ENCODE measurements around the gene HAGHL.

DNA sequence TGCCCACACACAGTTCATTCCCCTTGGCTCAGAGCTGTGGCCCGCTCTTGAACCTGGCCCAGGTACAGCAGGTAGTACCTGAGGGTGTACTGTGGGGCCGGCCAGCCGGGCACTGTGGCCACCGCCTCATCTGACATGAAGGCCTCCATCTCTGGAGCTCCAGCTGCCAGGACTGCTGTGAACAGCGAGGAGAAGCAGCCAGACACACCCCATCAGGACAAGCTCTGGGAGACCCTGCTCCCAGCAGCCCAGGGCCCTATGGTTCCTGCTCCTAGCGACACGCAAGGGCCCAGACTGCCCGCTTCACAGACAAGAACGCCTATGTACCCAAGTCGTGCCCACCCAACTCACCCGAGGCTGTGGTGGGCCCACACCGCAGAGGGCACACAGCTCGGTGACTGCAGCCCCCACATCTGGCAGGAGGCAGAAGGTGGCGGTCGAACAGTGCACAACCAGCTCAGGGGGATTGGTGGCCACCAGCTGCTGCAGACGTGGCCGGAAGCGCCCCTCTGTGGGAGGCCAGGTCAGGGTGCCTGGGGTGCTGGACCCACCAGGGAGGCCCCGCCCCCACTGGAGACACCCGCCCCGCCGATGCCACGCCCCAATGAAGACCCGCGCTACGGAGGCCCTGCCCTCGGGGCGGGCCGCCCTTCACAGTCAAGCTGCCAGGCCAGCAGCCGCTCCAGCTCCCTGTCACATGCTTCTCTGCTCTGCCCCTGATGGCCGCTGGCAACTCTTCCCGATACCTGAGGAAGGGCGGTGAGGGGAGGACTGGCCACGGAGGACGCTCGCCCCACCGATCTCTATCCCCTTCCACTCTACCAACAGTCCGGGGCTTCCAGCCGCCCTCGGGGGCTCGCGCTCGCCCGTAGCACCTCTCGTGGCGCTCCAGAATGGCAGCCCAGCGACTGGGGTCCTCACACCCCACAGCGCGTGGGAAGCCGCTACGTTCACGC lies 47.8 kb upstream of the HAGHL start:
- TF ChIP-seq, protein P1, sequence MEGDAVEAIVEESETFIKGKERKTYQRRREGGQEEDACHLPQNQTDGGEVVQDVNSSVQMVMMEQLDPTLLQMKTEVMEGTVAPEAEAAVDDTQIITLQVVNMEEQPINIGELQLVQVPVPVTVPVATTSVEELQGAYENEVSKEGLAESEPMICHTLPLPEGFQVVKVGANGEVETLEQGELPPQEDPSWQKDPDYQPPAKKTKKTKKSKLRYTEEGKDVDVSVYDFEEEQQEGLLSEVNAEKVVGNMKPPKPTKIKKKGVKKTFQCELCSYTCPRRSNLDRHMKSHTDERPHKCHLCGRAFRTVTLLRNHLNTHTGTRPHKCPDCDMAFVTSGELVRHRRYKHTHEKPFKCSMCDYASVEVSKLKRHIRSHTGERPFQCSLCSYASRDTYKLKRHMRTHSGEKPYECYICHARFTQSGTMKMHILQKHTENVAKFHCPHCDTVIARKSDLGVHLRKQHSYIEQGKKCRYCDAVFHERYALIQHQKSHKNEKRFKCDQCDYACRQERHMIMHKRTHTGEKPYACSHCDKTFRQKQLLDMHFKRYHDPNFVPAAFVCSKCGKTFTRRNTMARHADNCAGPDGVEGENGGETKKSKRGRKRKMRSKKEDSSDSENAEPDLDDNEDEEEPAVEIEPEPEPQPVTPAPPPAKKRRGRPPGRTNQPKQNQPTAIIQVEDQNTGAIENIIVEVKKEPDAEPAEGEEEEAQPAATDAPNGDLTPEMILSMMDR (IDR thresholded peaks at IDR 0.05; ENCODE audit: control extremely low read depth in 1 of 3, insufficient read depth in 1 of 3, low read depth in 1 of 3, low read length in 3 of 3): no peak
- no peak for TF ChIP-seq NRF1 (IDR thresholded peaks at IDR 0.05; ENCODE audit: low read depth, low read length)

Data from H1 (cell line).